Measurements from ENCODE around the gene COX4I1.

Gene COX4I1

DNA sequence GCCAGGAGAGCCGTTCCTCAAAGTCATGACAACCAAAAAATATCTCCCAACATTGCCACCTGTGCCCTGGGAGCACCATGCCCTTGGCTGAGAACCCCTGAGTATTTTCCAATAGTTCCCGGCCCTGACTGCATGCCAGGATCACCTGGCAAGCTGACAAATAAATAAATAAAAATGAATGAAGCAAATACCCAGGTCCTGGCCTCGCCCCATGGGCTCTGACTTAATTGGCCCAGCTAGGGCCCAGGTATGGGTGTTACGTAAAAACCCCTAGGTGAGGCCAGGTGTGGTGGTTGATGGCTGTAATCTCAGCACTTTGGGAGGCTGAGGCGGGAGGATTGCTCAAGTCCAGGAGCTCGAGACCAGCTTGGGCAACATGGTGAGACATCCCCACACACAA lies 45.9 kb upstream of the COX4I1 start (continued):
- no peak for TF ChIP-seq ZNF596 (tag by site-specific recombination; IDR thresholded peaks at IDR 0.05)
- no peak for TF ChIP-seq ZNF140 (tag by site-specific recombination; IDR thresholded peaks at IDR 0.05)
- TF ChIP-seq ZNF354C (tag by site-specific recombination; IDR thresholded peaks at IDR 0.05; ENCODE audit: borderline replicate concordance, low read depth): no peak
- TF ChIP-seq, protein P1, sequence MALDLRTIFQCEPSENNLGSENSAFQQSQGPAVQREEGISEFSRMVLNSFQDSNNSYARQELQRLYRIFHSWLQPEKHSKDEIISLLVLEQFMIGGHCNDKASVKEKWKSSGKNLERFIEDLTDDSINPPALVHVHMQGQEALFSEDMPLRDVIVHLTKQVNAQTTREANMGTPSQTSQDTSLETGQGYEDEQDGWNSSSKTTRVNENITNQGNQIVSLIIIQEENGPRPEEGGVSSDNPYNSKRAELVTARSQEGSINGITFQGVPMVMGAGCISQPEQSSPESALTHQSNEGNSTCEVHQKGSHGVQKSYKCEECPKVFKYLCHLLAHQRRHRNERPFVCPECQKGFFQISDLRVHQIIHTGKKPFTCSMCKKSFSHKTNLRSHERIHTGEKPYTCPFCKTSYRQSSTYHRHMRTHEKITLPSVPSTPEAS (tag by site-specific recombination; IDR thresholded peaks at IDR 0.05): no peak
- TF ChIP-seq, protein P2, sequence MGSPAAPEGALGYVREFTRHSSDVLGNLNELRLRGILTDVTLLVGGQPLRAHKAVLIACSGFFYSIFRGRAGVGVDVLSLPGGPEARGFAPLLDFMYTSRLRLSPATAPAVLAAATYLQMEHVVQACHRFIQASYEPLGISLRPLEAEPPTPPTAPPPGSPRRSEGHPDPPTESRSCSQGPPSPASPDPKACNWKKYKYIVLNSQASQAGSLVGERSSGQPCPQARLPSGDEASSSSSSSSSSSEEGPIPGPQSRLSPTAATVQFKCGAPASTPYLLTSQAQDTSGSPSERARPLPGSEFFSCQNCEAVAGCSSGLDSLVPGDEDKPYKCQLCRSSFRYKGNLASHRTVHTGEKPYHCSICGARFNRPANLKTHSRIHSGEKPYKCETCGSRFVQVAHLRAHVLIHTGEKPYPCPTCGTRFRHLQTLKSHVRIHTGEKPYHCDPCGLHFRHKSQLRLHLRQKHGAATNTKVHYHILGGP (tag by site-specific recombination; IDR thresholded peaks at IDR 0.05): no peak
- TF ChIP-seq ZNF623 (tag by site-specific recombination; IDR thresholded peaks at IDR 0.05): no peak
- TF ChIP-seq ZNF138 (tag by site-specific recombination; IDR thresholded peaks at IDR 0.05; ENCODE audit: borderline replicate concordance): no peak
- no peak for TF ChIP-seq BCL11A (tag by site-specific recombination; IDR thresholded peaks at IDR 0.05; ENCODE audit: low read depth)
- no peak for TF ChIP-seq ZSCAN16 (tag by site-specific recombination; IDR thresholded peaks at IDR 0.05)
- TF ChIP-seq, protein P3, sequence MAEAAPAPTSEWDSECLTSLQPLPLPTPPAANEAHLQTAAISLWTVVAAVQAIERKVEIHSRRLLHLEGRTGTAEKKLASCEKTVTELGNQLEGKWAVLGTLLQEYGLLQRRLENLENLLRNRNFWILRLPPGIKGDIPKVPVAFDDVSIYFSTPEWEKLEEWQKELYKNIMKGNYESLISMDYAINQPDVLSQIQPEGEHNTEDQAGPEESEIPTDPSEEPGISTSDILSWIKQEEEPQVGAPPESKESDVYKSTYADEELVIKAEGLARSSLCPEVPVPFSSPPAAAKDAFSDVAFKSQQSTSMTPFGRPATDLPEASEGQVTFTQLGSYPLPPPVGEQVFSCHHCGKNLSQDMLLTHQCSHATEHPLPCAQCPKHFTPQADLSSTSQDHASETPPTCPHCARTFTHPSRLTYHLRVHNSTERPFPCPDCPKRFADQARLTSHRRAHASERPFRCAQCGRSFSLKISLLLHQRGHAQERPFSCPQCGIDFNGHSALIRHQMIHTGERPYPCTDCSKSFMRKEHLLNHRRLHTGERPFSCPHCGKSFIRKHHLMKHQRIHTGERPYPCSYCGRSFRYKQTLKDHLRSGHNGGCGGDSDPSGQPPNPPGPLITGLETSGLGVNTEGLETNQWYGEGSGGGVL (tag by site-specific recombination; IDR thresholded peaks at IDR 0.05): no peak
- no peak for TF ChIP-seq YY2 (tag by site-specific recombination; IDR thresholded peaks at IDR 0.05)
- TF ChIP-seq ZNF112 (tag by site-specific recombination; IDR thresholded peaks at IDR 0.05): no peak

DNA sequence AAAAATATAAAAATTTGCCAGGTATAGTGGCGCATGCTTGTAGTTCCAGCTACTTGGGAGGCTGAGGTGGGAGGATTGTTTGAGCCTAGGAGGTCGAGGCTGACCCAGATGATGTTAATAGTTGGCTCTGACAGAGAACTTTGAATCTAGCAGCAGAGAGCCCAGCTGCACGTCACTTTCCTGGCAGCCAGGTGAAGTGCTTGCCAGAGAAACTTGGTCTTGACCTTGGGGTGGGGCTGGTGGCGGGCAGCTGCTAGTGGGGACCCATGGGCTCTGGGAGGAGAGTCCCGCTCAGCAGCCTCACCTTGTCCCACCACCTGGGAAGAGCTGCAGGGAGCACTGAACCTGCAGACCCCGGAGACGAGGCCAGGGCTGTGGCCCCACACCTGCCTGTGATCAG lies 45.5 kb upstream of the COX4I1 start:
- Histone ChIP-seq H3K9me3 (ENCODE audit: control insufficient read depth, insufficient read depth, low read depth, low read length) (no peaks in the 10 kb centered on the region), H3K27ac (ENCODE audit: extremely low read depth, low read depth, low read length) (no peak overlapping the region), H3K36me3 (ENCODE audit: control insufficient read depth in 2 of 2, insufficient read depth in 1 of 2, low read length in 2 of 2) (no peaks in the 10 kb centered on the region), H3K4me1 (ENCODE audit: control insufficient read depth, insufficient read depth, low read length) (peaks cover 5% of the 10 kb centered on the region; the same call in 1 of the 2 replicates), H3K4me3 (ENCODE audit: low read depth, low read length) (no peak overlapping the region)
- ChIA-PET CTCF (interaction anchor here (0.6 kb wide), 1 partner anchor 15 kb away, joined by 3 read pairs; no protein-coding TSS in a partner anchor), POLR2A (no interaction called here)
- TF ChIP-seq ZNF654 (tag by site-specific recombination; IDR thresholded peaks at IDR 0.05; ENCODE audit: low read depth): no peak
- no peak for TF ChIP-seq ZBTB8A (tag by site-specific recombination; IDR thresholded peaks at IDR 0.05)
- TF ChIP-seq, protein P4, sequence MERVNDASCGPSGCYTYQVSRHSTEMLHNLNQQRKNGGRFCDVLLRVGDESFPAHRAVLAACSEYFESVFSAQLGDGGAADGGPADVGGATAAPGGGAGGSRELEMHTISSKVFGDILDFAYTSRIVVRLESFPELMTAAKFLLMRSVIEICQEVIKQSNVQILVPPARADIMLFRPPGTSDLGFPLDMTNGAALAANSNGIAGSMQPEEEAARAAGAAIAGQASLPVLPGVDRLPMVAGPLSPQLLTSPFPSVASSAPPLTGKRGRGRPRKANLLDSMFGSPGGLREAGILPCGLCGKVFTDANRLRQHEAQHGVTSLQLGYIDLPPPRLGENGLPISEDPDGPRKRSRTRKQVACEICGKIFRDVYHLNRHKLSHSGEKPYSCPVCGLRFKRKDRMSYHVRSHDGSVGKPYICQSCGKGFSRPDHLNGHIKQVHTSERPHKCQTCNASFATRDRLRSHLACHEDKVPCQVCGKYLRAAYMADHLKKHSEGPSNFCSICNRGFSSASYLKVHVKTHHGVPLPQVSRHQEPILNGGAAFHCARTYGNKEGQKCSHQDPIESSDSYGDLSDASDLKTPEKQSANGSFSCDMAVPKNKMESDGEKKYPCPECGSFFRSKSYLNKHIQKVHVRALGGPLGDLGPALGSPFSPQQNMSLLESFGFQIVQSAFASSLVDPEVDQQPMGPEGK (tag by site-specific recombination; IDR thresholded peaks at IDR 0.05): no peak
- TF ChIP-seq, protein P5, sequence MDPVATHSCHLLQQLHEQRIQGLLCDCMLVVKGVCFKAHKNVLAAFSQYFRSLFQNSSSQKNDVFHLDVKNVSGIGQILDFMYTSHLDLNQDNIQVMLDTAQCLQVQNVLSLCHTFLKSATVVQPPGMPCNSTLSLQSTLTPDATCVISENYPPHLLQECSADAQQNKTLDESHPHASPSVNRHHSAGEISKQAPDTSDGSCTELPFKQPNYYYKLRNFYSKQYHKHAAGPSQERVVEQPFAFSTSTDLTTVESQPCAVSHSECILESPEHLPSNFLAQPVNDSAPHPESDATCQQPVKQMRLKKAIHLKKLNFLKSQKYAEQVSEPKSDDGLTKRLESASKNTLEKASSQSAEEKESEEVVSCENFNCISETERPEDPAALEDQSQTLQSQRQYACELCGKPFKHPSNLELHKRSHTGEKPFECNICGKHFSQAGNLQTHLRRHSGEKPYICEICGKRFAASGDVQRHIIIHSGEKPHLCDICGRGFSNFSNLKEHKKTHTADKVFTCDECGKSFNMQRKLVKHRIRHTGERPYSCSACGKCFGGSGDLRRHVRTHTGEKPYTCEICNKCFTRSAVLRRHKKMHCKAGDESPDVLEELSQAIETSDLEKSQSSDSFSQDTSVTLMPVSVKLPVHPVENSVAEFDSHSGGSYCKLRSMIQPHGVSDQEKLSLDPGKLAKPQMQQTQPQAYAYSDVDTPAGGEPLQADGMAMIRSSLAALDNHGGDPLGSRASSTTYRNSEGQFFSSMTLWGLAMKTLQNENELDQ (tag by site-specific recombination; IDR thresholded peaks at IDR 0.05; ENCODE audit: low read depth): no peak
- no peak for TF ChIP-seq HOXD13 (CRISPR knock-in tag; IDR thresholded peaks at IDR 0.05; ENCODE audit: borderline replicate concordance)
- TF ChIP-seq IKZF3 (tag by site-specific recombination; IDR thresholded peaks at IDR 0.05): no peak
- TF ChIP-seq ZNF660 (tag by site-specific recombination; IDR thresholded peaks at IDR 0.05): no peak
- TF ChIP-seq ZBTB20 (tag by site-specific recombination; IDR thresholded peaks at IDR 0.05): no peak
- TF ChIP-seq ZFHX2 (tag by site-specific recombination; conservative IDR thresholded peaks at IDR 0.05): no peak
- TF ChIP-seq SETDB1 (IDR thresholded peaks at IDR 0.05; ENCODE audit: insufficient read length, low read length): no peak
- TF ChIP-seq ZNF302 (tag by site-specific recombination; IDR thresholded peaks at IDR 0.05; ENCODE audit: low read depth): no peak
- no peak for TF ChIP-seq KLF9 (tag by site-specific recombination; IDR thresholded peaks at IDR 0.05; ENCODE audit: low read depth)
- TF ChIP-seq, protein P6, sequence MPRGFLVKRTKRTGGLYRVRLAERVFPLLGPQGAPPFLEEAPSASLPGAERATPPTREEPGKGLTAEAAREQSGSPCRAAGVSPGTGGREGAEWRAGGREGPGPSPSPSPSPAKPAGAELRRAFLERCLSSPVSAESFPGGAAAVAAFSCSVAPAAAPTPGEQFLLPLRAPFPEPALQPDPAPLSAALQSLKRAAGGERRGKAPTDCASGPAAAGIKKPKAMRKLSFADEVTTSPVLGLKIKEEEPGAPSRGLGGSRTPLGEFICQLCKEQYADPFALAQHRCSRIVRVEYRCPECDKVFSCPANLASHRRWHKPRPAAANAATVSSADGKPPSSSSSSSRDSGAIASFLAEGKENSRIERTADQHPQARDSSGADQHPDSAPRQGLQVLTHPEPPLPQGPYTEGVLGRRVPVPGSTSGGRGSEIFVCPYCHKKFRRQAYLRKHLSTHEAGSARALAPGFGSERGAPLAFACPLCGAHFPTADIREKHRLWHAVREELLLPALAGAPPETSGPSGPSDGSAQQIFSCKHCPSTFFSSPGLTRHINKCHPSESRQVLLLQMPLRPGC (tag by site-specific recombination; IDR thresholded peaks at IDR 0.05): no peak
- no peak for TF ChIP-seq ZNF335 (tag by site-specific recombination; conservative IDR thresholded peaks at IDR 0.05)
